ENCODE measurements around the gene FCHSD2.

FCHSD2 gene

DNA sequence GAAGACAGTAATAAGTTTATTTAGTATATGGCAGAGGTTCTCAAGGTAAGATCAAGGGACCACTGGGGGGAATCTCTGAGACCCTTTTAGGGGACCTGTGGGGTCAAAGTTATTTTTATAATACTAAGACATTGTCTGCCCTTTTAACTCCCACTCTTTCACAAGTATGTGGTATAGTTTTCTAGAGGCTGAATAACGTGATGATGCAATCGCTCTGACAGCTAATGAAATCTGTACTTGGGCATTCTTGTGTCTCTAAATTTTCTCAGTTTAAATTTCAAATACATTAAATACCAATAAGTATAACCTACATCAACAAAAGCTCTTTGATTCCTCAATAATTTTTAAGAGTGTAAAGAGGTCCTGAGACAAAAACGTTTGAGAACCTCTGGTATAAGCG, 180.0 kb downstream of the FCHSD2 start:
- no peak for DNase-seq

DNA sequence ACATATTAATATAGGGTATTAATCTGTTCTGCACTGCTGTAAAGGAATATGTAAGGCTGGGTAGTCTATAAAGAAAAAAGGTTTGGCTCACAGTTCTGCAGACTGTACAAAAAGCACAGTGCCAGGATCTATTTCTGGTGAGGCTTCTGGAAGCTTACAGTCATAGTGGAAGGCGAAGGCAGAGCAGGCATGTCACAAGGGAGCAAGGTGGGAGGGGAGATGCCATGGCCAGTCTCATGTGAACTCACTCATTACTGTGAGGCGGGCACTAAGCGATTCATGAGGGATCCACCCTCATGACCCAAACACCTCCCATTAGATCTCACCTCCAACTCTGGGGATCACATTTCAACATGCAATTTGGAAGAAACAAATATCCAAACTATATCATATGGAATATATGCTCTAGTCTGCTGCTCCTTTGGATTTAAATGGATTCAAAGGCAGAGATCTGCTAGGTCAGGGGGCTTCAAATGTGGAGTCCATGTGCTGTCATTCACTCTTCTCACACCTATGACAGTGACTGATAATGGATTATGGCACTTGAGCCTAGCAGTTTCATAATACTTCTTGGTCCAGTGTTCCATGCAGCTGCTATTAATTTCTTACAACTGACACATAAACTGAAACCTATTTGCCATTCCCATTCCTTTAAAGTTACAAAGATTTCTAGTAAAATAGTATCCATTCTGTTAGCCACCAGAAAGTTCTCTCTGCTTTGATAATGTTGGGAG, 182.0 kb downstream of the FCHSD2 start:
- no peak for DNase-seq

DNA sequence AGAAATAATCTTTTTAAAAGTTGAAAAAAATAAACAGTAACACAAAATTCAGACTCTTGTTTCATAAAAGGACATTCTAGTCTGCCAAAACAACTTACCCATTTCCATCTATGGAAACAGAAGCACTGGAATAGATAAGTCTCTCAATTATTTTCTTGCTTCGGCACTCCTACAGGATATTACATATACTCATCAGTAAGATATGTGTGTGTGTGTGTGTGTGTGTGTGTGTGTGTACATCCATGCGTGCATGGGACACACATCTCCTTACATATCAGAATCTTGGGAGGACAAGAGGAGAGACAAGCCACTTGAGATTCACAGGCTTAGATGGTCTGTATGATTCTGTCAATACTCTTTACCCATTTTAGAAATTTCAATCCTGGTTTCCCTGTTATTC, 183.3 kb downstream of the FCHSD2 start:
- no peak for DNase-seq

DNA sequence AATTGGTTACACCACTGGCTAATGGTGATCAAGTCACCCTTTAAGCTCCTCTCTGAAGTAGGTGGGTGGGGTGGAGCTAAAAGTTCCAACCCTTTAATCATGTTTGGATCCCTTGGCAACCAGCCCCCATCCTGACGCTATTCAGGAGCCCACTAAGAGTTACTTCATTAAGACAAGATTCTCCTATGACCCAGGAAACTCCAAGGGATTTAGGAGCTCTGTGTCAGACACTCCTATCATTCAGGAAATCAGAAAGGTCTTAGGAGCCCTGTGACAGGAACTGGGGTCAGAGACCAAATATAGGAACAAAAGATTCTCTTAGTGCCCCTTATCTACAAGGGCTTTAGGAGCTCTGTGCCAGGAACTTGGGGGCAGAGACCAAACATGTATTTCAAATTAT, 186.7 kb downstream of the FCHSD2 start:
- no peak for DNase-seq

DNA sequence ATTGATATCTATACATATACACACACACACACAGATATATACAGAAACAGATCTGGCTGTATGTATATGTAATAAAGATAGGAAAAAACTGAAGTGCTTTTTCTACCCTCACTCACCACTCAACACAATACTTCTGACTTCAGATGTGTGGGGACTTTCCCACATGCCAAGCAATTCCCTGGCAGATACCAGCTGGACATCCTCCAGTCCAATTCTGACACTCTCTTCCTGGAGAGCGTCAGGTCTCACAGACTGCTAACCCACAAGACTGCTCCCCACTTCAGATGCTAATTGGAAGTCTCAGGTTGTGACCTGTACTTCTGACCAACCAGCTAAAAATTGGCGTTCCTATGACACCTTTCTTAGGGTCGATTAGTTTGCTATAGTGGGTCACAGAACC, 187.3 kb downstream of the FCHSD2 start:
- DNase-seq: no peak

DNA sequence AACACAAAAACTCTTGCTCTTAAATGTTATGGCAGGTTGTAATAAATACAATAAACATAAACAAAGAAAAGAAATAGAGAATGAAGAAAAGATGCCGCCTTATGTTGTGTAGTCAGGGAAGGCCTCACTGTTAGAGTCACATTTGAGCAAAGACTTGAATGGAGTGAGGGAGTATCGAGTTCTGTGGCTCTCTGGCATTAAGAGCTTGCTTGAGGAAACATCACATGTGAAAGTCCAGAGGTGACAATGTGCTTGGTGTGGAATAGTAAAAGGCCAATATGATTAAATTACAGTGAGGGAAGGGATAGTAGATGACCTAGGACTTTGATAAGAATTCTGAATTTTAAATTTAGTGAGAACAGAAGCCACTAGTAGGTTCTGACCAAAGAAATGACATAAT, 188.5 kb downstream of the FCHSD2 start:
- DNase-seq: no peak

DNA sequence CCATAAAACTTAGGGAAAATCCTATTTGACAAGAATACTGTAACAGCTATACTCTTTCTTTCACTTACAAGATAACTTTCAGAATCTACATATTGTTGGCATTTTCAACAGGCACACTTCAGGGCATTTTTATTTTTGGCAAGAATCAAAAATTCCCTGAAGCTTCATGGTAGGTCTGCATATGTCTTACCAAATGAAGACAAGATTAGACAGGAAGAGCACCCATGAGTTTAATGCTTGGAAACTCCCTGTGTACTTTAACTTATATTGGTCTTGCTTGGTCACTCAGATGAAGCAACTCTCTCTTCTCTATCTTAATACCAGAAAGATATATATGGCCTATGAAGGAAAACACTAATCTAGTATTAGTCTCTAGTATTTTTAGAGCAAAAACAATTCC, 190.2 kb downstream of the FCHSD2 start:
- DNase-seq: no peak

DNA sequence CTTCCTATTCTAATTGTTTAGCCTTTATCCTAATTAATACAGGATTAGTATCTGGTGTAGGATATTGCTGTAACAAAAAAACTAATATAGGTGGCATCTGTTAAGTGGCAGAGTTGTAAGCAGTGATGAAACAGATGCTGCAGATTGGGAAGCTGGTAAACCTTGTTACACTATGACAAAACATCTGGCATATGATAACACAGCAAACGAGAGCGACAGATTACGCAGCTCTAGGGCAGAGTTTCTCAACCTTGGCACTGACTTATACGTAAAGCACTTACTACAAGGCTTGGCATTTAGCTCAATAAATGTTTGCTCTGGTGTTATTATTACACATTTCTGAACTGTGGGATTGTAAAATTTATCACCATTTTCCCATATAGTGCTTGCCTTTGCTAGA, 190.9 kb downstream of the FCHSD2 start:
- DNase-seq: no peak

DNA sequence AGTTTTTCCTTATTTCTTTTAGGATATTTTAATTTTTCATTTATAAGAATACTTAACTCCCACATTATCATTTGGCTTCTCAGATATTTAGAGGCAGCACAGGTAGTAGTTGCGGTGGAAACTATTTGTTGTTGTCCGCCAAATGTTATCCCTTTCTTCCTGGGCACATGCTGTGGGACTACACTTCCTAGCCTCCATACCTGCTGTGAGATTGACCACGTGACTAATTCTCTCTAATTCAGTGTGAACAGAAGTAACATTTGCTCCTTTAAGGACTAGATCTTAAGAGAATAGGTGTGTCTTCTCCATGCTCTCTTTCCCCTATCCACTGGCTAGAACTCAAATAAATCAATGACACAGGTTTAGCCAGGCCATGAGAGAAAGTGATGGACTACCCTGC, 191.4 kb downstream of the FCHSD2 start:
- no peak for DNase-seq

DNA sequence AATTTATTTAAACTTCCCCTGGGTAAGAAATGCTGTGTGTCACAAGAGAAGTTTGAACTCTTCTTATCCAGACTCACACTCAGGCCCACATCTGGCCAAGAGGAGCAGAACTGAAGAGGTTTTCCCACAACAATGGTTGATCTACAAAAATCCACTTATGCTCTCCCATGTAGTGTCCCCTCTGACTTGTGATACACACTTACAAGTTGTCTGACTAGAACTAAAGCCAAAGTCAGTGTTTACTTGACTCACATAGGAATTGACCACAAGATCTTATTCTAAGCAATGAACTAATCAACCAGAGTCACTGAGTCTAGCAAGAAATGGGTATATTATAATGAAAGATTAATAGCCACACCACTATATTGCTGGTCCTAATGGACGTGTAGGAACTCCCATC, 194.9 kb downstream of the FCHSD2 start:
- DNase-seq: no peak

DNA sequence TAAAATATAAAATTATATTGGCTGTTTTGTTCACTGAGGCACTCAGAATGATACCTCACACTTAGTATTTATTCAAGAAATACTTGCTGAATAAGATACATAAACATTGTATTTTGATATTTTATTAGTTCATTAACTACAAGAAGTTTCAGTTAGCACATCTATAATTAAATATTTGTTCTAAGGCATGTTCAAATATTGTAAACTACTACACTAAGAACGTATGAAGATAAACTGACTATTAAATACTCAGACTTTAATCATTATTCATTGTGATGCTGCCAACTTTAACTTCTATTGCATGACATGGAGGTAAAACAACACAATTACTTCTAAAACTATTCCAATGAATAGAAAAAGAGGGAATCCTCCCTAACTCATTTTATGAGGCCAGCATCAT, 198.5 kb downstream of the FCHSD2 start:
- DNase-seq: no peak

DNA sequence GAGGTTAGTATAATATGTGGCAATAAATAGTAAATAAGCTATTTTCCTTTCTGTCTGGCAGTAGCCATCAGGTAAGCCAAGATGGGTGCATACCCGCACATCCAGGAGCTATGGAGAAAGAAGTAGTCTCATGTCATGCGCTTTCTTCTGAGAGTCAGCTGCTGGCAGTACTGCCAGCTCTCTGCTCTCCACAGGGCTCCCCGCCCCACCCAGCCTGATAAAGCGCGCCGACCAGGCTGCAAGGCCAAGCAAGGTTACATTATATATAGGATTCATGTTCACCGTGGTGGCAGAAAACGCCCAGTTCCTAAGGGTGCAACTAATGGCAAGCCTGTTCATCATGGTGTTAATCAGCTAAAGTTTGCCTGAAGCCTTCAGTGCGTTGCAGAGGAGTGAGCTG, 201.7 kb downstream of the FCHSD2 start:
- DNase-seq: no peak

DNA sequence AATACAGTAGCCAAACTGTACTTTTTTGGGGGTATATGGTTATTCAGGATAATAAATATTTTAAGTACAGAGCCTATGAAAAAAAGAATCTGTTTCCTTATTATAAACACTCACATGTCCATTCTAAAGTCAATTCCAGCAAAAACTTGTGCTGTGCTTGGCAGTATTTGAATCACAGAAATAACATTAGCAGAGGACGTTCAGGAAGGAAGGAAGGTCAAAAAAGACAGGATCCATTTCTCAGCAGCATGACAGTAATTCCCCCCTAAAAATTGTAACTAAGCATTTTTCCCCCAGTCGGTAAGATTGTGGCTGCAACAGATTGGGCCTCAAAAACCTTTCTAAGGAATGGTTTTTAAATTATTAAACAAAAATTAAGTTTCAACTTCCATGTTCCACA, 203.1 kb downstream of the FCHSD2 start:
- DNase-seq: no peak

DNA sequence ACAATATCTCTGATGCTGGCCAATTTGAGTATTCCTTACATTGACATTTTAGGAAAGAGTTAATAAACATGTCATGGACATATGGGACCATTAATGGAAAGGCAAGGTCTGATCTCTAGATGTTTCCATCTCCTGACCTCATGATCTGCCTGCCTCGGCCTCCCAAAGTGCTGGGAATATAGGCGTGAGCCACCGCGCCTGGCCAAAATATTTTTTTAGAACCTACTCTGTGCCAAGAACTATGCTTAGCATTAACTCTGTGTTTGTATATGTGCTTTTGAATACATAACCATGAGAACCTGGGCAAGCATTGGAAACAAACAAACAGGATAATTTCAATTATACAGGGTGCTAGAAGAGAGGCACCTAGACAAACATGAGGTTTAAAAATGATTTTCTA, 204.7 kb downstream of the FCHSD2 start:
- DNase-seq: no peak

DNA sequence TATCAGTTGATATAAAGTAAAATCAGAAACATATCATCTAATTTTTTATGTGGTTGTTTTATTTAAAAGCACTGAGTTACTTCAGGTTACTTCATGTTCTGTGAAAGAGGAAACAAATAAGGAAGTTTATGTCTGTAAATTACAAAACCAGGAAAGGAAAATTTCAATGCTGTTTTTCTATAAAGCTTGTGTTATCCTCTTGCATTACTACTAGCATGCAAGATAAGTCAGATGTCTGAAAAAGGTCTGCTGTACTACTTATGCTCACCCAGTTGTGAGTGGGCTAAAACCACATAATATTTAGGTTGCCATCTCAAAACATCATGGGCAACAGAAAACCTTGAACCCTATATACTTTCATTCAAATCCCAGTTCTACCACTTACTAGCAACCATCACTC, 206.4 kb downstream of the FCHSD2 start:
- DNase-seq: no peak

DNA sequence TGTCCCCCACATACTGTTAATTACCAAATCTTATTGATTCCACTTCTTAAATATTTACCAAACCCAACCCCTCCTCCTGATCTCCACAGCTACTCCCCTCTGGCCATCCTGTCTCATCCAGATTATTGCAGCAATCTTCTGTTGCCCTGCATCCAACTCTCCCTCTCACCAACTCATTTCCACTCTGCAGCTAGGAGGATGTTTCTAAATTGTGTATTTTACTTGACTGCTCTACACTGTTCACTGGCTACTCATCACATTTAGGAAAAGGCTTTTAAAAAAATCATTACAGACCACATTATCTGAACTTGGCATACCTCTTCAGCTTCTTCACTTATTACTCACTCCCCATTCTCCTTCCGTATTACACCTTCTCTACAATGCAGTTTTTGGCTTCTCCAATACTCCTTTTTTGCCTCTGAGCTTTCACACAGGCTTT, 210.0 kb downstream of the FCHSD2 start:
- DNase-seq: no peak

DNA sequence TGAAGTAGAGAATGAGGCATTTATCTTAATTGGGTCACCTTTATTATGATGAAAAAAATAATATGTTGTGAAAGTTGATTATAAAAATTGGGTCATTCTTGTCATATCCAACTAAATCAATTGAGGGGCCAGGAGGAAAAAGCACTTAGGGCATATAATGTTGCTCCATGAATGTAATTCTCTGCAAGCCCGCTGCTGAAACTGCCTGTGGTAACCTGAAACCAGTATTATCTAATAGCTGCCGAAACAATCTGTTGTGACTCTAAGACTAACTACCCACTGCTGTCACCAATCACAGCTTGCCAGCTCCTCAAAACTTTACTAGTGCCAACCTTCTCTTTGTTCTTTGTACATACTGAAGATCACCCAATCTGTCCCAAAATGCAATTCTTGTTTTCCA, 212.1 kb downstream of the FCHSD2 start:
- DNase-seq: no peak

DNA sequence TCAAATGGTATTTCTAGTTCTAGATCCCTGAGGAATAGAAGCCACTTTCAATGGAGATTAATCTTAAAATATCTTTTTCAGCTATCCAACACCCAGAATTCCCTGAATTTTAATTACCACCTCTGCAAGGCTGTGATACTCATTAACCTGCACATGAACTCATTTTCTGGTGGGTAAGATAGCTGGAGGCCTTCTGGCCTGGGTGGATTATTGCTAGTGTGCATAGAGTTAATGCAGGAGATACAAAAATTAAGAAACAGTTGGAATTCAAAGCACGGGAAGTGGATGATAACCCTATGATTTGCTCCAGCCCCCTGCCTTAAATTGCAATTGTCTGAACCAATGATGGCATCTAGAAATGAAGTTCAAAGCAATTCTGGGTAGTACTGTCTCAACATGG, 212.9 kb downstream of the FCHSD2 start:
- no peak for DNase-seq

DNA sequence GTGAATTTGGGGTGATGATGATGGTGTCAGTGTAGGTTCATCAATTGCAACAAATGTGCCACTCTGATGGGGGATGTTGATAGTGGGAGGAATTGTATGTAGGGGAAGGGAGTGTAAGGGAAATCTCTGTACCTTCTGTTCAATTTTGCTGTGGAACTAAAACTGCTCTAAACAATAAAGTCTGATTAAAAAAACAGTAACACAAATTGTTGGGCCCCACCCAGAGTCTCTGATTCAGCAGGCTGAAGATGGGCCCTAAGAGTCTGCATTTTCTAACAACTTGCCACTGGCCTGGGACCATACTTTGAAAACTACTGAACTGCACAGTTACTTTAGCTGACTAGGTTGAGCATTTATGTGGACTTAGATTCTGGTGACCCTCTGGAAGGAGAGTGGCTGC, 214.7 kb downstream of the FCHSD2 start:
- DNase-seq: no peak

DNA sequence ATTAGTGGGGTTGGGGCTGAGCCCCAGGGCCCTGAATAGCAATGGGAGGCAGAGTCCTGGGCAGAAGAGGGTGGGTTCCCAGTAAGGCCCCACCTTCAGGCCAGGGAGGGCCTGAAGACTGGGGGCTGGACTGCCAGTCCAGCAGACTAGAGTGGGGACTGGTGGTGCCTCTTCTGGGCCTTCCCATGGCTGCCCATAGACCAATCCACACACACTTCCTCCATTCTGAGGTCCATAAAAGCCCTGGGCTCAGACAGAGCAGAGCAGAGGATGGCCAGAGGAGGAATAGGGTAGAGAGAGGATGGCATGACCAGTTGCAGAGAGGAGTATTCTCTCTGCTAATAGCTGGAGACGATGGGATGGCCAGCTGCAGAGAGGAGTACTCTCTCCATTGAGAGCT, 216.0 kb downstream of the FCHSD2 start:
- no peak for DNase-seq

DNA sequence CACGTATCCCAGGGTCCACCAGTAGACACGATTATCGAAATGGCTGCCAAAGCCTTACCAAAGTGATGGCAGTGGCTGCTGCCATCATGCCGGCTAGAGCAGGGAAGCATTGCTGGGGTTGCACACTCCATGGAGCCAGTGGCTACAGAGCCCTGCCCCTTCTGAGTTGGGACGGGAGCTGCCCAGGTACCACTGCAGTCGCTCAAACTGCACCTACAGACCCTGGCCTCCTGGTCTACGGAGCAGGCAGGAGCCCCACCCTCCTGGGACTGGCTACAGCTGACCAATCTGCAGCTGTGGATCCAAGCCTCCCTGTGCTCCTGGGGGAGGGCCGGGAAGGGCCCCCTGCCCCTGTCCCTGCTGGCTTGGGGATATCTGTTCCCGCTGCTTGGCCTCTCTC, 216.5 kb downstream of the FCHSD2 start:
- no peak for DNase-seq

DNA sequence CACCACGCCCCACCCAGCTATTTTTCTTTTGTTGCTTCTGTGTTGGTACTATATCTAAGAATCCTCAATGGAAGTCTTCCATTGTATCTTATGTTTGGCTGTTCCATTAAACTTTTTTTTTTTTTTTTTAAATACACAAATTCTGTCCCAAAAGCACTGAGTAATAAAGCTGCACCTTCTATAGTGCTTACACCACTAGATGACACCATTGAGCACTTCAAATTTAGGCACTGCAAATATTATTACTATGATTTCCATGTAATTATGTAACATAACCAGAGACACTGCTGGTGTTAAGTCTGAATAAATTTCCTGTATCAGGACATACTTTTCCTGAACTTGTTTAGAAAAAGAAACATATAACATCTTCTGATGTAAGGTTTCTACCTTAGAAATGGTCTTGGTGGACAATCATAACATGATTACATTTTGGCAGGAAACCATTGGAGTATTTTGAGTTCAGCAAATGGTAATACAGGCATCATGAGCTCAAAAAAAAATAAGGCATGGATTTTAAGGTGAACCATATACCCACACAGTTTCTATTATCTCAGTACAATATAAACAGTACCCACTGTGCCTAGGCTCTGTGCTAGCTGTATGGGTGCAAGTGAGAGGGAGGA, 217.4 kb downstream of the FCHSD2 start:
- no peak for DNase-seq

DNA sequence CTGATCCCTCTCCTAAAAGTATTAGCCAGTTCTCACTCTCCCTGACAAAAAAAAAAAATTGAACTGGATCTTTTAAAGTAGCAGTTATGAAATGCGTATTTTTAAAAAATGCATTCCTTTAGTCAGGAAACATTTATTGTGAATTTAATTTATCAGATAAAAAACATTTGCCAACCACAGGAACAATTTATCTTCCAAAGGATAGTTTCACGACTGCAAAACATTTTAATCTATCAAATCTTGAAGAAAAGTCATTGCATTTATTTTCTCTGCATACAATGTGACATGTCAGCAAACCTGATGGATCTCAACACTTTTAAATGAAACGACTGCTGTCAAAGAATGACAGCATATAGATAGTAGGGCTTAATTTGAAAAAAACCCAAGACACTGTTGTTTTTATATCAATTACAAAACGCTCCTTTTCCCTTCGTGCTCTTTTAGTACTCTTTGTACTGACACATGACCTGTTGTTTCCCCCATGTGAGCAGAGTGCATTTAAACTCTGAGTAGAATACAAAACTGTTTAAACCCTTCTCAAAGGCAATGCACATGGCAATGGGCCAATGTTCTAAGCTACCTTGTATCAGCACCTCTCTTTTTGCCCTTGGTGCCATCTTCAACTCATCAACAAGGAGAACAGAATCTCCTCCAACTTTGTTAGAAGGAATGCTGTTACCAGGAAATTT, 220.9 kb downstream of the FCHSD2 start:
- no peak for DNase-seq

DNA sequence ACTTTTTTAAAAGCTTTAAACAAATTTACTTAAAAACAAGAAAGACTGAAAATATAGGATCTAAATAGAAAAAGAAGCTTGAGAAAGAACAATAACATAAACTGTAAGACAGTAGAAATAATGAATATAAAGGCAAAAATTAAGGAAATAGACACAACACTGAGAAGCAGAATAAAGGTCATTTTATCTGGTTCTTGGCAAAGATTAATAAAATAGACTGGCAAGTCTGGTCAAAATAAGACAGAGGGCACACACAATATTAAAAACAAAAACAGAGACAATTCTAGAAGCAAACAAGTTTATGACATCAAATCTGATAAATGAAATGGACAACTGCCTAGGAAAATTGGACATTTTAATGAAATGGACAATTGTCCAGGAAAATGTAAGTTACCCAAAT, 222.1 kb downstream of the FCHSD2 start:
- no peak for DNase-seq

DNA sequence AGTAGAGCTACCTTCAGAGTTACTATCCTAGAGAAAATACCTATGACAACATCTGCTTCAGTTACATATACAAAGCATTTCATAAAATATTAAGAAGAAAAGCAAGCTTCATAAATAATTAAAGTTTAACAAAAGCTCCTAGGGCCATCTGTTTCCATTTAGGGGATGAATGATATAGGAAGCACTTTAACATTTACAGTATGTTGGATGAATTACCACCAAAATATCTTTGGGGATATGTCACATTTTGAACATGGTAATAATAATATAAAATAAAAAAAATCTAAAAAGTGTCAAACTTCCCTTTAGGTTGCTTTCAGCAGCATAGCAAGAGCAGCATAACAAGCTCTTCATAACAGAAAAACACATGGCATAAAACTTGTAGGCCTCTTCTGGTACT, 223.3 kb downstream of the FCHSD2 start:
- no peak for DNase-seq

Data from activated CD8-positive, alpha-beta memory T cell treated with anti-CD3 and anti-CD28 coated beads, Interleukin-2, amount 50 U/mL, for 4 hours (primary cell).